ENCODE results near the gene MRFAP1L1.

DNA sequence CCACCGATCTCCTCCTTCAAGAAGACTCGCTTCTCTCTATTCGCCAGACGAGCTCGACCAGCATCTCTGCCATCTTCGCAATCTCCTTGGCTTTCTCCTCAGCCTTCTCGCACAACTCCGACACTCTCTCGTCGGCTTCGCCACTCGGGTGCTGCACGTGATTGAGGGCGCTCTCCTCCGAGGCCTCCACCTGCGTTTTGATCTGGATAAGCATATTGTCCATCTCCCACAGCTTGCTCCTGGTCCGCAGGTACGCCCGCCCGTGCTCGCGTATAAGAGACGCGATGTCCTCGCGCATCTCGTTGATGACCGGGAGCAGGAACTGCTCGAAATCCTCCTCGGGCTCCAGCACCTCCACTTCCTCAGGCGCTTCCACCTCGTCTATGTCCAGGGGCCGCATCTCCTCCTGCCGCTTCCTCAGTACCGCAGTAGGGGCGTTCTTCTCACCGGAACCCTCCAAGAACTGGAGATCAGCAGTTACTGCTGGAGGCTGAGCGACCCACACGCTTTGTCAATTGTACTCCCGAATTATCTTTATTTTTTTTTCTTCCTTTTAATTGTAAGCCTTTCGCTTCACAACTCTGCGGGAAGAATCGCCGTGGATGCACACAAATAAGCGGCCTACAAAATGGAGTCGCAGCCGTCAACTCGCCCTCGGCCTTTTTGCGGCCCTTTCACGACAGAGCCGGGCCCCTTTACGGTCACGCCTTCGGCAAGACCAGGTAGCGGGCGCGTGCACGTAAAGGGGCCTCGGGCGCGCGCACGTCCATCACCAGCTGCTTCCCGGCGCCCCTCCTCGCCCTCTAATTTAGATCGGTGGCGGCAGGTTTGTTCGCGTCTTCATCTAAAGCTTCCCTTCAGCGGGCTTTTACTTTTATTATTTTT is at the start of gene MRFAP1L1:
- TF ChIP-seq, protein P1, sequence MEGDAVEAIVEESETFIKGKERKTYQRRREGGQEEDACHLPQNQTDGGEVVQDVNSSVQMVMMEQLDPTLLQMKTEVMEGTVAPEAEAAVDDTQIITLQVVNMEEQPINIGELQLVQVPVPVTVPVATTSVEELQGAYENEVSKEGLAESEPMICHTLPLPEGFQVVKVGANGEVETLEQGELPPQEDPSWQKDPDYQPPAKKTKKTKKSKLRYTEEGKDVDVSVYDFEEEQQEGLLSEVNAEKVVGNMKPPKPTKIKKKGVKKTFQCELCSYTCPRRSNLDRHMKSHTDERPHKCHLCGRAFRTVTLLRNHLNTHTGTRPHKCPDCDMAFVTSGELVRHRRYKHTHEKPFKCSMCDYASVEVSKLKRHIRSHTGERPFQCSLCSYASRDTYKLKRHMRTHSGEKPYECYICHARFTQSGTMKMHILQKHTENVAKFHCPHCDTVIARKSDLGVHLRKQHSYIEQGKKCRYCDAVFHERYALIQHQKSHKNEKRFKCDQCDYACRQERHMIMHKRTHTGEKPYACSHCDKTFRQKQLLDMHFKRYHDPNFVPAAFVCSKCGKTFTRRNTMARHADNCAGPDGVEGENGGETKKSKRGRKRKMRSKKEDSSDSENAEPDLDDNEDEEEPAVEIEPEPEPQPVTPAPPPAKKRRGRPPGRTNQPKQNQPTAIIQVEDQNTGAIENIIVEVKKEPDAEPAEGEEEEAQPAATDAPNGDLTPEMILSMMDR (IDR thresholded peaks at IDR 0.05; ENCODE audit: borderline replicate concordance, extremely low read depth, low read length, poor library complexity, severe bottlenecking): no peak
- TF ChIP-seq EZH2 (IDR thresholded peaks at IDR 0.05; ENCODE audit: borderline replicate concordance, low read depth, low read length, severe bottlenecking): no peak
